AG08395 (cell line): Measurements from ENCODE around the gene CECR2.

Experiments
- DNase-seq: peaks from one replicate; pipeline ENCODE4 v3.0.0; 2012; ENCODE audit warnings: mixed read lengths, low spot score

Gene CECR2

GRCh38 chr22:17368144-17368543 lies 1.1 kb upstream of the CECR2 start:
- no peak for DNase-seq

GRCh38 chr22:17368554-17369438 lies 464 bp upstream of the CECR2 start:
- no peak for DNase-seq

GRCh38 chr22:17370026-17370765 lies 936 bp downstream of the CECR2 start:
- DNase-seq: no peak

GRCh38 chr22:17370766-17371432 lies 1.6 kb downstream of the CECR2 start:
- DNase-seq: no peak

GRCh38 chr22:17371448-17371847 lies 2.2 kb downstream of the CECR2 start:
- no peak for DNase-seq

GRCh38 chr22:17373855-17374254 lies 4.6 kb downstream of the CECR2 start:
- DNase-seq: no peak

- no peak for DNase-seq
These were observed 6.8 kb downstream of the CECR2 start for GRCh38 chr22:17375914-17376614.

DNA sequence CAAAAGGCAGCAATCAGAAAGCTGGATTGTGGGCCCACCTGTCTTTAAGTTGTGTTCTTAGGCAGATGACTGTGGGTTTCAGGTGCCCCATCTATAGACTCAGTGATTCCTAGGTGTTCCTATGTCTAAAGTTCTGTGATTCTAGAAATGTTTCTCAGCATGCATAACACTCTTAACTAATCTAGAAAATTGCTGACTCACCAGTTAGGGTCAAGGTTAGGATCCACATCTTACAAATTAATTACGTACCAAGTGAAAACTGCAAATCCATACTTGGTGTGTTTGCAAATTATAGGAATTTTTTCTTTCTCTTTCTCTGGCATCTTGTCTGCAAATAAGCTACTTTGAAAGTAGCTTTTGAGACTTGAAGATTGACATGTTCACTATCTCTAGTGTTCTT lies 7.7 kb downstream of the CECR2 start:
- no peak for DNase-seq

DNA sequence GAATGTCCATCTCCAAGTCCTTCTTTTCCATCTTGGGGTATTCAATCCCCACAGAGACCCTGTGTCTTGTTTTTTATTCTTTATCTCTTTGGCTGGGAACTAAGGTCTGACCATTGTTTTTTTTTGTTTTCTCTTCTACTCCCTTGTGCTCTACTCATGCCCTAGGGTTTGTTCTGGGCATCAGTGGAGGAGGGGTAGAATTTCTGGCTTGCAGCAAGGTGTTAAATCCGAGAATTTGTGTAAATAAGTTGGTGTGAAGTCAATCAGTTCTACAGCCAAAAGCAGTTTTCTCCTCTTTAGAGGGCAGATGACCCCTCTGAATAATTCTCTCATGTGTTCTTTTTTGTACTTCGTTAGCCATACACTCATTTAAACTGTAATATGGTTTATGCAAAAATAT lies 10.7 kb downstream of the CECR2 start:
- no peak for DNase-seq

DNA sequence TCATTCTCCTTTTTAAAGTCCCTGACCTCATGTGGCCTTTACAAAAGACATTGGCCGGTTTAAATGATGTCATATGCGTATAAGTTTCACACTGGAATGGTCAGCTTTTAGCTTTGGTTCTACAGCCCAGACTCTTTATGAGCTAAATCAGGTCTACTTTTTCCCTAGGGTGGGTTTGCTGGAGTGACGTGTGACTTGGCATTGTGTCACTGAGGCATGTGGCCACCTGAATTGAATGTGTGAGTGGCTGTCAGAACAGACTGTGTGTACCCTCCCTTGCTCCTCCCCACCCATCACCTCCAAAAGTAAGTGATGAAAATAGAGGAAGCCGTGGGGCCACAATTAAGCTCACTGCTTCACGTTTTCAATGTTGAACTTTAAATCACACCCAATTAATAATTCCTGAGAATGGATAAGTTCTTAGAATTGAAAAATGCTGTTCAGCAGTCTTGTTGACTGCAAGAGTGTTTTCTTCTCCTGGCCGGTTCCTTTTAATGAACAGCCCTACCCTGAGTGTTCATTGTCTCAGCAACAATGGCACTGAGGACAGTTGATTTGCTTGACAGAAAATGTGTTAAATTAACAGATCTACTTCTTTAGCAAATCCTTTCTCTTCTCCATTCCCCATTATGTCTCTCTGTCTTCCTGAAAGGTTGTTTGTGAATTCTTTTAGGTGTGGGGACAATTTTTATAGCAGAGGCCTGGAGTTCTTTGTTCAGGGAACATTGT lies 11.3 kb downstream of the CECR2 start:
- no peak for DNase-seq

- no peak for DNase-seq
These were observed 12.1 kb downstream of the CECR2 start for GRCh38 chr22:17381192-17381913.

DNA sequence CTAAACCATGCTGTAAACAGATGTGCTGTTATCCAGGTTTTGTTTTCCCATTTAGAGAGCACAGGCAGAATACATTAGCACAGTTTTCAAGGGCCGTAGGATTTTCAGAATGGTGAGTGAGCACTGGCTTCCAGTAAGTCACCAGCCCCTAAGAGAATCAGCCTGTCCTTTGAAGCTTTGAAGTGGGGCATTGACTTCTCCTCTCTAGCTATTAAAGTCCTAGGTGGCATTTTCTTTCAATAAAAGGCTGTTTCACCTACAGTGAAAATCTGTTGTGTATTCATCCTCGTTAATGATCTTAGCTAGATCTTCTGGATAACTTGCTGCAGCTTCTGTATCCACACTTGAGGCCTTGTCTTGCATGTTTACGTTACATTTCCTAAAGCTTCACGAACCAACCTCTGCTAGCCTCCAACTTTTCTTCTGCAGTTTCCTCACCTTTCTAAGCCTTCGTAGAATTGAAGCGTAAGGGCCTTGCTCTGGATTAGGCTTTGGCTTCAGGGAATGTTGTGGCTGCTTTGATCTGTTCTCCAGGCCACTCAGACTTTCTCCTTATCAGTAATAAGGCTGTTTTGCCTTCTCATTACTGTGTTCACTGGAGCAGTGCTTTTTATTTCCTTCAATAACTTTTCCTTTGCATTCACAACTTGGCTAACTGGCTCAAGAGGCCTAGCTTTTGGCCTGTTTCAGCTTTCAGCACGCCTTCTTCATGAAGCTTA lies 15.5 kb downstream of the CECR2 start:
- no peak for DNase-seq

DNA sequence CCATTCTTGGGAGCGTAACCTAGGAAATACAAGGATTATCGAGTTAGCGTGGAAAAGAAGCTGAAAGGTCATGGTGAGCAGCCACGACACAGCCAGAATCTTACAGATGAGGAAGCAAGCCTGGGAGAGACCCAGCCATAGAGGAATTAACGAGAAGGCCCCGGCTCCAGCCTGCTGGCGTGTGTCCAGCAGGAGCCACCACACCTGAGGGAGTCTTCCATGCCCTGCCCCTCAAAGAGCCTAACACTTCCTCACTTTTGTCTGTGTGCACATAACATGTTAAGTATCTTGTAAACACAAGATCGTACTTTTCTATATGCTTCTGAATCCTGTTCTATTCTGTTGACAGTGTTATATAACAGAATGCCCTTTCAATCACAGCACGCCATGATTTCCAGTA lies 18.1 kb downstream of the CECR2 start:
- DNase-seq: no peak

DNA sequence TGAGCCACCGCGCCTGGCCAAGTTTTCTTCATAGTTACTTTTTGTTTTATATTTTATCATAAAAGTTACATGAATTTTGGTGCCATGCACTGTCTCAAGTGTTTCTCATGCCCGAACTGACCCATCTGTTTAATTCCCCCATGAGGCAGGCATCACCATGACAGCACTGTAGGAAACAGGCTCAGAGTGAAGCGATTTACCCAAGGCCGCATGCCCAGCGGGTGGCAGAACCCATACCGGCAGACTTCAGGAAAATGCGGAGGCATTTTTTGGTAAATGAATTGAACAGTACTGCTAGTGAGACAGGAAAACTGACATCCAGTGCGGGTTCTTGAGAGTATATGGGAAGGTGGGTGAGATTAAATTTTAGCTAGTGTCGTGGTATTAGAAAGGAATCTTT lies 19.0 kb downstream of the CECR2 start:
- DNase-seq: no peak

- no peak for DNase-seq
These were observed 20.8 kb downstream of the CECR2 start for GRCh38 chr22:17390087-17390486.

GRCh38 chr22:17396516-17396915 lies 27.3 kb downstream of the CECR2 start:
- DNase-seq: no peak

GRCh38 chr22:17397756-17398547 lies 28.7 kb downstream of the CECR2 start:
- no peak for DNase-seq

DNA sequence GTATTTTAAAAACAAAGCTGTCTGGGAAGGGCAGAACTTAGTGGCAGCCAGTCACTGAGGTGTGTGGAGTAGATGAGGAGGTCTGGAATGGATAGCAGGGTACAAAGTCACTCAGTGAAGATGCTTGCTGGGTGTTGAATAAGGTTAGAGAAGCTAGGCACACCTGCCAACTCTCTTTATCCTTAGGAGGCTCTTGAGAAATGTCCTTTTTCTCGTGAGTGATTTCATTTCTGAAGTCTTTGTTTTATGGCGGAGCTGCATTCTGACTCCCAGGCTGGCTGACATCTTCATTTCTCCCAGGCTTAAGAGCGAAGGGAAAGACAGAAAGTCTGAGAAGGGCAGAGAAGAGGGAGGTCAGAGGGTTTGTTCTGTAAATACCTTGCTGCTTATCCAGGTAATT lies 31.0 kb downstream of the CECR2 start:
- no peak for DNase-seq

DNA sequence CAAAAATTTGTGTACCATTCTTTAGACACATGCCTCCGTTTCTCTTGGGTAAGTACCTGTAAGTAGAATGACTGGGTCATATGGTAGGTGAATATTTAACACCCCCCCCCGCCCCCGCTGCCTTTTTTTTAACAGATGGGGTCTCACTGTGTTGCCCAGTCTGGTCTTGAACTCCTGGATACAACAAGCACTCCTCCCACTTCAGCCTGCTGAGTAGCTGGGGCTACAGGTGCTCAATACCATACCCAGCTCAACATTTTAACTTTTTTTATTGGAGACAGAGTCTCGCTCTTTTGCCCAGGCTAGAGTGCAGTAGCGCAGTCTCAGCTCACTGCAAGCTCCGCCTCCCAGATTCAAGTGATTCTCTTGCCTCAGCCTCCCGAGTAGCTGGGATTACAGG lies 32.5 kb downstream of the CECR2 start:
- DNase-seq: no peak
